Stimulated activated CD8-positive, alpha-beta memory T cell treated with anti-CD3 and anti-CD28 coated beads, Interleukin-15, amount 100 ng/mL, for 48 hours (primary cell): ENCODE results near the gene VWF.
"Not testable (repeated sequence)": the region's sequence is repeated elsewhere in the genome, so short reads cannot be mapped to it uniquely, and the experiment has no call there.

Experiments used
- DNase-seq, 2 donors: peaks; one replicate each; pipeline ENCODE4 v3.0.0-alpha.2; 2020; ENCODE audit warnings: low read depth in 2 of 2

Gene VWF

GRCh38 chr12:6104027-6104426, 20.4 kb downstream of the VWF start:
- DNase-seq: no peak

- DNase-seq: not testable (repeated sequence)
These were observed 22.4 kb downstream of the VWF start for GRCh38 chr12:6102021-6102420.

- DNase-seq: no peak
These were observed 25.2 kb downstream of the VWF start for GRCh38 chr12:6099316-6099715.

GRCh38 chr12:6097411-6097810, 27.1 kb downstream of the VWF start:
- DNase-seq: no peak

GRCh38 chr12:6096527-6096926, 27.9 kb downstream of the VWF start:
- DNase-seq: no peak

- no peak for DNase-seq
These were observed 29.2 kb downstream of the VWF start for GRCh38 chr12:6095269-6095668.

GRCh38 chr12:6093764-6094163, 30.7 kb downstream of the VWF start:
- no peak for DNase-seq

- no peak for DNase-seq
These were observed 31.4 kb downstream of the VWF start for GRCh38 chr12:6092784-6093722.

- no peak for DNase-seq
These were observed 32.5 kb downstream of the VWF start for GRCh38 chr12:6091786-6092566.

GRCh38 chr12:6090803-6091202, 33.7 kb downstream of the VWF start:
- no peak for DNase-seq

GRCh38 chr12:6088921-6089747, 35.3 kb downstream of the VWF start:
- DNase-seq: no peak

GRCh38 chr12:6086316-6086715, 38.2 kb downstream of the VWF start:
- no peak for DNase-seq

GRCh38 chr12:6085841-6086240, 38.6 kb downstream of the VWF start:
- no peak for DNase-seq

GRCh38 chr12:6084969-6085450, 39.5 kb downstream of the VWF start:
- no peak for DNase-seq

GRCh38 chr12:6084261-6084968, 40.1 kb downstream of the VWF start:
- DNase-seq: no peak

GRCh38 chr12:6083601-6084000, 40.9 kb downstream of the VWF start:
- no peak for DNase-seq

- DNase-seq: no peak
These were observed 41.9 kb downstream of the VWF start for GRCh38 chr12:6082613-6083012.

- no peak for DNase-seq
These were observed 44.1 kb downstream of the VWF start for GRCh38 chr12:6080149-6081045.

- no peak for DNase-seq
These were observed 45.9 kb downstream of the VWF start for GRCh38 chr12:6078398-6079096.

GRCh38 chr12:6077692-6078083, 46.8 kb downstream of the VWF start:
- DNase-seq: no peak
